HL-60 (cell line): ENCODE measurements around the gene HSPA12A.

Source experiments
- DNase-seq, 2 experiments: peaks; one replicate each; pipeline ENCODE4 v3.0.0-alpha.2; 2010 to 2020; ENCODE audit warnings: low read depth in 1 of 2, low spot score in 1 of 2
- H3K27ac ChIP-seq: fragments of 250-450 bp; sonication (Bioruptor Pico); replicated peaks from 2 replicates; pipeline ENCODE4 v1.5.1; 2020; ENCODE audit warnings: mild to moderate bottlenecking, moderate library complexity
- H3K27me3 ChIP-seq: fragments of 250-450 bp; sonication (Bioruptor Pico); 2 replicates; pipeline ENCODE4 v1.5.1; 2021; ENCODE audit warnings: mild to moderate bottlenecking, moderate library complexity; ENCODE audit not compliant: insufficient read depth, poor library complexity, severe bottlenecking
- H3K4me3 ChIP-seq: replicated peaks from 2 replicates; pipeline ENCODE4 v1.5.1; 2011; ENCODE audit warnings: mild to moderate bottlenecking, control low read depth, low read length; ENCODE audit not compliant: insufficient read depth
- CTCF ChIP-seq: IDR thresholded peaks from one replicate; pipeline ENCODE4 v1.5.1; 2011; ENCODE audit warnings: low read length, control low read depth, inconsistent platforms; ENCODE audit not compliant: insufficient read depth
- GABPA ChIP-seq: IDR thresholded peaks from 2 replicates; pipeline ENCODE4 v1.6.1; 2012; ENCODE audit warnings: low read depth
- POLR2AphosphoS5 ChIP-seq: IDR thresholded peaks from 2 replicates; pipeline ENCODE4 v1.6.1; 2012; ENCODE audit warnings: low read depth
- REST ChIP-seq: IDR thresholded peaks from 2 replicates; pipeline ENCODE4 v1.6.1; 2012; ENCODE audit warnings: low read depth; ENCODE audit not compliant: insufficient replicate concordance
- SPI1 ChIP-seq: IDR thresholded peaks from 2 replicates; pipeline ENCODE4 v1.6.1; 2012; ENCODE audit warnings: low read depth, mild to moderate bottlenecking, borderline replicate concordance

The HSPA12A gene

GRCh38 chr10:116780691-116781205 is 38.4 kb upstream of the HSPA12A start:
- Histone ChIP-seq H3K27ac (no peak overlapping the region), H3K4me3 (no peak overlapping the region), H3K27me3 (no peaks in the 10 kb centered on the region)
- TF ChIP-seq REST (no peak), CTCF (no peak)
- no peak for DNase-seq

DNA sequence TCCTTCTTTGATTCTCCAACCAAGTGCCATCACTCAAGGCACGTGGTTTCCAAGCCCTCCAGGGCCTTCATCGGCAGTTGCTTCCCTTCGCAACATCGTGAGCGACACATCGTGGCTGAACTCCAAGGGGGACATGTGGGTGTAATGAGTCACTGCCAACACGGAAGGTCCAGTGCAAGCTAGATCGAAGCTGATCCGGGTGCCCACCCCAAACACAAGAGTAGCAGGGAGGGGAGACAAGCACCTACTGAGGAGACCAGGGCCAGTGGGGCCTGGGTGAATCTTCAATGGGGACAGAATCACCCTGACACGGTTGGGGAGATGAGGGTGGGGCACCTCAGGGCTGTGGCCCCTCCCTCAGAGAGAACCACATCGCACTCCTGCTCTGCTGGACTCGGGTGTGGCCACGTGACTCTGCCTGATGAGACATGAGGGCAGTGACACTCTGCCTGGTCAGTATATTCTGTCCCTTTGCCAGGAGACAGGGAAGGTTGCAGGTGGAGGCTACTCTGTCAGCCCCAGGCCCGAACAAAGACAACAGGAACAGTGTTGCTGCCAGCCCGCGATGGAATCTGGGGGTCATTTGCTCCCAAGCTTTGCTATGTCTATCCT is 36.8 kb upstream of the HSPA12A start:
- Histone ChIP-seq H3K4me3 (no peak overlapping the region), H3K27ac (no peak overlapping the region), H3K27me3 (no peaks in the 10 kb centered on the region)
- TF ChIP-seq SPI1, result no peak
- no peak for TF ChIP-seq GABPA
- TF ChIP-seq CTCF, result no peak
- no peak for TF ChIP-seq REST
- no peak for TF ChIP-seq POLR2AphosphoS5
- DNase-seq, result no peak

GRCh38 chr10:116777006-116777405 is 34.6 kb upstream of the HSPA12A start:
- Histone ChIP-seq H3K4me3 (no peak overlapping the region), H3K27ac (no peak overlapping the region), H3K27me3 (no peaks in the 10 kb centered on the region)
- TF ChIP-seq SPI1 (no peak), POLR2AphosphoS5 (no peak), CTCF (no peak), REST (no peak), GABPA (no peak)
- DNase-seq, result no peak
